Activated CD4-positive, alpha-beta T cell treated with anti-CD3 and anti-CD28 coated beads for 48 hours (primary cell): ENCODE measurements around the gene ADAMTSL4.

Experiments used
- DNase-seq: peaks from one replicate; pipeline ENCODE4 v3.0.0-alpha.2; 2020

Gene ADAMTSL4

GRCh38 chr1:150535511-150536287 lies 13.5 kb upstream of the ADAMTSL4 start:
- DNase-seq = no peak

- no peak for DNase-seq
These were observed 12.1 kb upstream of the ADAMTSL4 start for GRCh38 chr1:150536836-150537731.

- no peak for DNase-seq
These were observed 11.2 kb upstream of the ADAMTSL4 start for GRCh38 chr1:150537732-150538684.

GRCh38 chr1:150543500-150544143 lies 5.6 kb upstream of the ADAMTSL4 start:
- DNase-seq = no peak

GRCh38 chr1:150544204-150544603 lies 5.0 kb upstream of the ADAMTSL4 start:
- no peak for DNase-seq

- DNase-seq = no peak
These were observed 3.6 kb upstream of the ADAMTSL4 start for GRCh38 chr1:150545486-150546032.

GRCh38 chr1:150546294-150546937 lies 2.8 kb upstream of the ADAMTSL4 start:
- DNase-seq = no peak

GRCh38 chr1:150548324-150548631 lies 930 bp upstream of the ADAMTSL4 start:
- no peak for DNase-seq

GRCh38 chr1:150549496-150550221 lies 451 bp downstream of the ADAMTSL4 start:
- DNase-seq = no peak

GRCh38 chr1:150550222-150551050 lies 1.2 kb downstream of the ADAMTSL4 start:
- DNase-seq = no peak

- no peak for DNase-seq
These were observed 2.0 kb downstream of the ADAMTSL4 start for GRCh38 chr1:150551051-150551783.

- DNase-seq = no peak
These were observed 2.5 kb downstream of the ADAMTSL4 start for GRCh38 chr1:150551784-150552127.

GRCh38 chr1:150552128-150552910 lies 3.1 kb downstream of the ADAMTSL4 start:
- no peak for DNase-seq

- DNase-seq = no peak
These were observed 3.7 kb downstream of the ADAMTSL4 start for GRCh38 chr1:150552911-150553289.

GRCh38 chr1:150553392-150554085 lies 4.3 kb downstream of the ADAMTSL4 start:
- no peak for DNase-seq

GRCh38 chr1:150554086-150554452 lies 4.9 kb downstream of the ADAMTSL4 start:
- no peak for DNase-seq

GRCh38 chr1:150555198-150555970 lies 6.2 kb downstream of the ADAMTSL4 start:
- DNase-seq = no peak
